B cell (primary cell): ENCODE measurements around the gene CACNG1. TPM values are rescaled to one million over a fixed set of nuclear protein-coding genes. Genes with fewer than 3 reads are reported as not detected.
A peak's percentile ranks its signal among the peaks of the same experiment; 100 is the strongest.

Source experiments
- ATAC-seq: fragments of 200-7000 bp; cut with Tn5 transposase; one replicate; pipeline ENCODE4 v1.10.0; 2021; ENCODE audit warnings: low read depth, mild to moderate bottlenecking, moderate number of reproducible peaks, moderate library complexity
- CTCF ChIA-PET: fragments of 350-600 bp; sonication (Branson Sonifier 250); formaldehyde crosslinking; loops from one replicate; lab custom pipeline; 2021; ENCODE audit warnings: antibody characterized with exemption, inconsistent platforms; lab: Charles Lee
- POLR2A ChIA-PET: fragments of 350-600 bp; sonication (Branson Sonifier 250); formaldehyde crosslinking; loops from one replicate; lab custom pipeline; 2021; ENCODE audit warnings: antibody characterized with exemption; lab: Charles Lee
- DNase-seq: peaks from one replicate; pipeline ENCODE4 v3.0.0; 2013
- H2AFZ ChIP-seq: 2 replicates; pipeline ENCODE4 v1.6.1; 2012; ENCODE audit warnings: mild to moderate bottlenecking, low read depth, low read length; ENCODE audit not compliant: insufficient read depth, poor library complexity, severe bottlenecking
- H3K27ac ChIP-seq, 2 donors: 1 replicate in 1 of 2; 2 replicates in 1 of 2; pipeline ENCODE4 v1.5.1; 2012 to 2013; ENCODE audit warnings: low read length in 2 of 2, mild to moderate bottlenecking in 2 of 2, moderate library complexity in 1 of 2
- H3K27me3 ChIP-seq, 4 experiments: fragments of 200-600 bp in 1 of 4; sonication (generic) in 1 of 4; replicated peaks in 1 of 4; 1 replicate in 2 of 4; 2 replicates in 2 of 4; pipeline versions ENCODE4 v1.6.1 to v1.7.0; 2013 to 2016; ENCODE audit warnings: low read length in 3 of 4, mild to moderate bottlenecking in 2 of 4, mixed read lengths in 1 of 4, moderate library complexity in 1 of 4; ENCODE audit not compliant: insufficient read depth in 4 of 4, control insufficient read depth in 3 of 4; ENCODE audit errors: control extremely low read depth in 1 of 4
- H3K36me3 ChIP-seq, 2 experiments: replicated peaks in 1 of 2; 1 replicate in 1 of 2; 2 replicates in 1 of 2; pipeline versions ENCODE4 v1.6.1 to v1.7.1; 2013; ENCODE audit warnings: low read length in 1 of 2; ENCODE audit not compliant: insufficient read depth in 2 of 2, control insufficient read depth in 1 of 2; ENCODE audit errors: control extremely low read depth in 1 of 2, extremely low read depth in 1 of 2
- H3K4me1 ChIP-seq, 2 donors: fragments of 200-600 bp in 1 of 2; sonication (generic) in 1 of 2; 1 replicate in 1 of 2; 2 replicates in 1 of 2; pipeline versions ENCODE4 v1.5.1 to v1.6.1; 2013 to 2017; ENCODE audit warnings: low read length in 2 of 2; ENCODE audit not compliant: control insufficient read depth in 2 of 2, insufficient read depth in 2 of 2
- H3K4me2 ChIP-seq: replicated peaks from 2 replicates; pipeline ENCODE3; 2012; ENCODE audit warnings: mild to moderate bottlenecking, low read depth, low read length; ENCODE audit not compliant: poor library complexity, severe bottlenecking
- H3K4me3 ChIP-seq, 5 experiments: fragments of 200-600 bp in 1 of 5; sonication (generic) in 1 of 5; 1 replicate in 3 of 5; 2 replicates in 2 of 5; pipeline versions ENCODE4 v1.5.1 to v1.7.0; 2011 to 2016; ENCODE audit warnings: low read length in 4 of 5, mild to moderate bottlenecking in 4 of 5, low read depth in 2 of 5, control low read depth in 1 of 5, moderate library complexity in 1 of 5; ENCODE audit not compliant: insufficient read depth in 1 of 5; ENCODE audit errors: control extremely low read depth in 1 of 5, extremely low read depth in 1 of 5
- H3K79me2 ChIP-seq: fragments of 200-600 bp; sonication (generic); one replicate; pipeline ENCODE4 v1.6.0; 2016; ENCODE audit warnings: low read length; ENCODE audit not compliant: control insufficient read depth, insufficient read depth
- H3K9ac ChIP-seq: fragments of 200-600 bp; sonication (generic); 2 replicates; pipeline ENCODE4 v1.6.1; 2017; ENCODE audit warnings: mild to moderate bottlenecking, low read length, moderate library complexity
- H3K9me3 ChIP-seq, 3 donors: one replicate each; pipeline versions ENCODE4 v1.6.1 to v1.7.1; 2013; ENCODE audit warnings: low read length in 2 of 3; ENCODE audit not compliant: control insufficient read depth in 2 of 3, insufficient read depth in 1 of 3; ENCODE audit errors: control extremely low read depth in 1 of 3
- H4K20me1 ChIP-seq: 2 replicates; pipeline ENCODE4 v1.6.0; 2012; ENCODE audit warnings: mild to moderate bottlenecking, low read length; ENCODE audit not compliant: insufficient read depth, control insufficient read depth, poor library complexity, severe bottlenecking
- H3K27ac Mint-ChIP-seq: one replicate; pipeline ENCODE4 v1.8.0; 2021; ENCODE audit warnings: mixed read lengths
- H3K27me3 Mint-ChIP-seq: one replicate; pipeline ENCODE4 v1.8.0; 2021; ENCODE audit warnings: mixed read lengths
- H3K4me1 Mint-ChIP-seq: one replicate; pipeline ENCODE4 v1.8.0; 2021; ENCODE audit warnings: mixed read lengths
- H3K4me3 Mint-ChIP-seq: one replicate; pipeline ENCODE4 v1.8.0; 2021; ENCODE audit warnings: mixed read lengths
- H3K9me3 Mint-ChIP-seq: one replicate; pipeline ENCODE4 v1.8.0; 2022; ENCODE audit warnings: mixed read lengths; ENCODE audit not compliant: insufficient read depth
- EZH2 ChIP-seq: IDR thresholded peaks from 2 replicates; pipeline ENCODE4 v1.6.1; 2012; ENCODE audit warnings: borderline replicate concordance, low read depth, mild to moderate bottlenecking, moderate library complexity, low read length; ENCODE audit not compliant: insufficient read depth, poor library complexity, severe bottlenecking
- WGBS: methylation state at CpG from one replicate; pipeline ENCODE4 v1.1.5; 2013; ENCODE audit warnings: missing lambda C conversion rate; ENCODE audit not compliant: insufficient coverage; 5-methylcytosine and 5-hydroxymethylcytosine counted together
- intact Hi-C: fragments of 100-400 bp; cut with micrococcal nuclease; formaldehyde crosslinking; loops from one replicate; pipeline ENCODE4 v1.10.0; 2022
- polyA plus RNA-seq: library from polyadenylated mRNA; depleted of rRNA; stranded (reverse); fragments of >200 nt; gene quantifications from 2 replicates; pipeline ENCODE4 v1.2.3, GENCODE V29; 2012
- total RNA-seq, 2 donors: library from RNA; stranded (reverse); fragments of 120-200 nt in 1 of 2; gene quantifications; 1 replicate in 1 of 2; 2 replicates in 1 of 2; pipeline versions ENCODE4 v1.2.3 to v1.2.4, GENCODE V29; 2013 to 2022
- TF ChIP-seq, protein P1 (sequence below): fragments of 200-600 bp; IDR thresholded peaks from one replicate; pipeline ENCODE4 v1.8.0; 2022; ENCODE audit warnings: antibody characterized with exemption, mild to moderate bottlenecking

Gene CACNG1
- total and polyA plus RNA-seq, 2 donors (not counting 1 experiment from before 2014, with no cell fraction given): not detected

DNA sequence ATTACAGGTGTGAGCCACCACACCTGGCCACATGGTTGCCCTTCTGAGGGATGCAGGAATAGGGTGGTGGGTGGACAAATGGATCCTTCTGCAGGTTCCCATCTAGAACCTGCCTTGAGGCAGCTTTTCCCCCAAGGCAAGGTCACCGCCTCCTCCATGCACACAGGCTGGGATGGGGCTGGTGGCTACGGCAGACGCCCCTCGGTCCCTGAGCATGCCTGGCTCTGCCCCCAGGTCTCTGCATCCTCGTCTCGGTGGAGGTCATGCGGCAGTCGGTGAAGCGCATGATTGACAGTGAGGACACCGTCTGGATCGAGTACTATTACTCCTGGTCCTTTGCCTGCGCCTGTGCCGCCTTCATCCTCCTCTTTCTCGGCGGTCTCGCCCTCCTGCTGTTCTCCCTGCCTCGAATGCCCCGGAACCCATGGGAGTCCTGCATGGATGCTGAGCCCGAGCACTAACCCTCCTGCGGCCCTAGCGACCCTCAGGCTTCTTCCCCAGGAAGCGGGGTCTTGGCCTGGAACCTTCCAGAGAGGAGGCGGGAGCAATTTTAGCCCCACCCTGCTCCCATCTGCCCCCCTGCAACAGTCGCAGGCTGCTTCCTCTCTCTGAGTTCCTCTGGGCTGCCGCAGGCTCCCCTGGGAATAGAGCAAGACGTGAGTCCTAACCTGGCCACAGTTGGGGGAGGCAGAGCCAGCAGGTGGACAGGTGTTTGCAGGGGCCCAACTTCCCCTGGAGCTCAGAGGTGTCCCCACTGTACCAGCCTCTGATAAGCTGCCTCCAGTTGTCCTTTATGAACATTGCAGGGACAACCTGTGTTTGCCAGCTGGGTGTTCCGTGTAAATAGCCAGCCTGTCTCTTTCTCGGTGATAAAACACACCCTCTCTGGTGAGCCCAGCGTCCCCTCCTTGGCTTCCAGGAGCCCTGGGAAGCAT is 11.7 kb downstream of the CACNG1 start:
- Mint-ChIP-seq H3K4me1 (peaks cover 6% of the 10 kb centered on the region), H3K4me3 (no peak overlapping the region), H3K27ac (no peak overlapping the region), H3K27me3 (no peaks in the 10 kb centered on the region), H3K9me3 (no peaks in the 10 kb centered on the region)
- Histone ChIP-seq H3K36me3 (no peaks in the 10 kb centered on the region), H3K9me3 (peaks cover 0 to 11% (median 0%) of the 10 kb centered on the region in 3 donors), H3K79me2 (no peaks in the 10 kb centered on the region), H3K4me3 (no peak overlapping the region), H3K4me2 (no peak overlapping the region), H3K4me1 (peaks cover 0 to 8% of the 10 kb centered on the region in 2 donors), H3K27ac (no peak overlapping the region), H3K9ac (no peak overlapping the region), H2AFZ (no peak overlapping the region), H4K20me1 (no peaks in the 10 kb centered on the region), H3K27me3 (no peaks in the 10 kb centered on the region)
- no peak for TF ChIP-seq EZH2
- TF ChIP-seq, protein P1, sequence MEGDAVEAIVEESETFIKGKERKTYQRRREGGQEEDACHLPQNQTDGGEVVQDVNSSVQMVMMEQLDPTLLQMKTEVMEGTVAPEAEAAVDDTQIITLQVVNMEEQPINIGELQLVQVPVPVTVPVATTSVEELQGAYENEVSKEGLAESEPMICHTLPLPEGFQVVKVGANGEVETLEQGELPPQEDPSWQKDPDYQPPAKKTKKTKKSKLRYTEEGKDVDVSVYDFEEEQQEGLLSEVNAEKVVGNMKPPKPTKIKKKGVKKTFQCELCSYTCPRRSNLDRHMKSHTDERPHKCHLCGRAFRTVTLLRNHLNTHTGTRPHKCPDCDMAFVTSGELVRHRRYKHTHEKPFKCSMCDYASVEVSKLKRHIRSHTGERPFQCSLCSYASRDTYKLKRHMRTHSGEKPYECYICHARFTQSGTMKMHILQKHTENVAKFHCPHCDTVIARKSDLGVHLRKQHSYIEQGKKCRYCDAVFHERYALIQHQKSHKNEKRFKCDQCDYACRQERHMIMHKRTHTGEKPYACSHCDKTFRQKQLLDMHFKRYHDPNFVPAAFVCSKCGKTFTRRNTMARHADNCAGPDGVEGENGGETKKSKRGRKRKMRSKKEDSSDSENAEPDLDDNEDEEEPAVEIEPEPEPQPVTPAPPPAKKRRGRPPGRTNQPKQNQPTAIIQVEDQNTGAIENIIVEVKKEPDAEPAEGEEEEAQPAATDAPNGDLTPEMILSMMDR: no peak
- POLR2A ChIA-PET: no interaction called here
- ATAC-seq (no peak), DNase-seq (peak; percentile 18)
- WGBS: 88% methylated on average over 26 of the region's 29 CpGs
- intact Hi-C loops: no loop called here
- CTCF ChIA-PET: no interaction called here
